ENCODE measurements around the gene ABCC8. TPM values are rescaled to one million over a fixed set of nuclear protein-coding genes. Genes with fewer than 3 reads are reported as not detected.
"Not testable (repeated sequence)": the region's sequence is repeated elsewhere in the genome, so short reads cannot be mapped to it uniquely, and the experiment has no call there.

The ABCC8 gene
- total RNA-seq, 1 experiment from 2014 or later, result not detected

- Histone ChIP-seq H3K4me2 (no peak overlapping the region), H3K27ac (no peak overlapping the region), H4K20me1 (ENCODE audit: insufficient read depth) (no peaks in the 10 kb centered on the region), H2AFZ (no peak overlapping the region), H3F3A (ENCODE audit: insufficient read depth, low read depth) (no peaks in the 10 kb centered on the region), H3K27me3 (ENCODE audit: insufficient read depth, low read depth) (peaks cover 79% of the 10 kb centered on the region), H3K4me3 (no peak overlapping the region), H3K36me3 (ENCODE audit: low read depth) (no peaks in the 10 kb centered on the region), H3K4me1 (replicated peaks; ENCODE audit: insufficient read depth) (no peaks in the 10 kb centered on the region), H3K79me2 (ENCODE audit: low read depth) (no peaks in the 10 kb centered on the region), H3K9me2 (ENCODE audit: insufficient read depth) (no peaks in the 10 kb centered on the region), H3K9me3 (ENCODE audit: insufficient read depth, low read depth) (no peaks in the 10 kb centered on the region)
- ChIA-PET POLR2A (ENCODE audit: unreplicated experiment) (no interaction called here), CTCF (no interaction called here)
- BruUV-seq (replicated peaks), result no TSS peak
- intact Hi-C loops (cut with micrococcal nuclease; ENCODE audit: unreplicated experiment), result no loop called here
- DNase-seq, result no peak
- no peak for TF ChIP-seq CTCF (conservative IDR thresholded peaks at IDR 0.05)
- TF ChIP-seq EZH2 (IDR thresholded peaks at IDR 0.05; ENCODE audit: low read depth), result no peak
Observed at GRCh38 chr11:17428261-17428660, 48.4 kb downstream of the ABCC8 start.

- BruUV-seq (replicated peaks); CTCF ChIA-PET: not testable (repeated sequence)
Observed at GRCh38 chr11:17426233-17426632, 50.4 kb downstream of the ABCC8 start.

GRCh38 chr11:17423533-17424310 is 52.9 kb downstream of the ABCC8 start:
- CTCF ChIA-PET, result no interaction called here
- H3K4me3 ChIP-seq, result no peak overlapping the region
- no peaks in the 10 kb centered on the region for H3K9me2 ChIP-seq (ENCODE audit: insufficient read depth)
- intact Hi-C loops (cut with micrococcal nuclease; ENCODE audit: unreplicated experiment), result no loop called here
- H3F3A ChIP-seq (ENCODE audit: insufficient read depth, low read depth), result no peaks in the 10 kb centered on the region
- H4K20me1 ChIP-seq (ENCODE audit: insufficient read depth), result no peaks in the 10 kb centered on the region
- no peak overlapping the region for H3K4me2 ChIP-seq
- no peaks in the 10 kb centered on the region for H3K79me2 ChIP-seq (ENCODE audit: low read depth)
- H3K36me3 ChIP-seq (ENCODE audit: low read depth), result no peaks in the 10 kb centered on the region
- H3K9me3 ChIP-seq (ENCODE audit: insufficient read depth, low read depth), result no peaks in the 10 kb centered on the region
- H3K27me3 ChIP-seq (ENCODE audit: insufficient read depth, low read depth), result peaks cover 84% of the 10 kb centered on the region
- no peak overlapping the region for H2AFZ ChIP-seq
- H3K27ac ChIP-seq, result no peak overlapping the region
- no peak for DNase-seq
- H3K4me1 ChIP-seq (replicated peaks; ENCODE audit: insufficient read depth), result no peaks in the 10 kb centered on the region
- POLR2A ChIA-PET (ENCODE audit: unreplicated experiment), result no interaction called here
- no TSS peak for BruUV-seq (replicated peaks)
- TF ChIP-seq CTCF (conservative IDR thresholded peaks at IDR 0.05) (no peak), EZH2 (IDR thresholded peaks at IDR 0.05; ENCODE audit: low read depth) (no peak)

More at GRCh38 chr11:17426233-17426632, 50.4 kb downstream of the ABCC8 start:
- H3K9me3 ChIP-seq (ENCODE audit: insufficient read depth, low read depth); intact Hi-C loops (cut with micrococcal nuclease; ENCODE audit: unreplicated experiment); DNase-seq; H4K20me1 ChIP-seq (ENCODE audit: insufficient read depth); H3K27ac ChIP-seq; H3F3A ChIP-seq (ENCODE audit: insufficient read depth, low read depth); H3K36me3 ChIP-seq (ENCODE audit: low read depth); H3K79me2 ChIP-seq (ENCODE audit: low read depth); H3K4me3 ChIP-seq; H3K4me2 ChIP-seq; H2AFZ ChIP-seq; H3K4me1 ChIP-seq (replicated peaks; ENCODE audit: insufficient read depth); H3K9me2 ChIP-seq (ENCODE audit: insufficient read depth): not testable (repeated sequence)
- peaks cover 79% of the 10 kb centered on the region for H3K27me3 ChIP-seq (ENCODE audit: insufficient read depth, low read depth)
- POLR2A ChIA-PET (ENCODE audit: unreplicated experiment), result interaction anchor here (0.8 kb wide), 1 partner anchor 1525 kb away, joined by 3 read pairs; no protein-coding TSS in a partner anchor

- POLR2A ChIA-PET (ENCODE audit: unreplicated experiment), result no interaction called here
- Histone ChIP-seq H3K4me2 (no peak overlapping the region), H3K9me2 (ENCODE audit: insufficient read depth) (no peaks in the 10 kb centered on the region), H3K27ac (no peak overlapping the region), H3K4me1 (replicated peaks; ENCODE audit: insufficient read depth) (no peaks in the 10 kb centered on the region), H3K36me3 (ENCODE audit: low read depth) (no peaks in the 10 kb centered on the region), H3K79me2 (ENCODE audit: low read depth) (no peaks in the 10 kb centered on the region), H3K9me3 (ENCODE audit: insufficient read depth, low read depth) (no peaks in the 10 kb centered on the region), H2AFZ (no peak overlapping the region), H3K4me3 (no peak overlapping the region), H4K20me1 (ENCODE audit: insufficient read depth) (no peaks in the 10 kb centered on the region), H3F3A (ENCODE audit: insufficient read depth, low read depth) (no peaks in the 10 kb centered on the region), H3K27me3 (ENCODE audit: insufficient read depth, low read depth) (peaks cover 84% of the 10 kb centered on the region)
- intact Hi-C loops (cut with micrococcal nuclease; ENCODE audit: unreplicated experiment), result no loop called here
- CTCF ChIA-PET, result no interaction called here
- no peak for DNase-seq
- BruUV-seq (replicated peaks), result no TSS peak
- TF ChIP-seq EZH2 (IDR thresholded peaks at IDR 0.05; ENCODE audit: low read depth), result no peak
- no peak for TF ChIP-seq CTCF (conservative IDR thresholded peaks at IDR 0.05)
Observed at GRCh38 chr11:17421781-17422180, 54.9 kb downstream of the ABCC8 start.
